ENCODE measurements around the gene DNA2.

DNA sequence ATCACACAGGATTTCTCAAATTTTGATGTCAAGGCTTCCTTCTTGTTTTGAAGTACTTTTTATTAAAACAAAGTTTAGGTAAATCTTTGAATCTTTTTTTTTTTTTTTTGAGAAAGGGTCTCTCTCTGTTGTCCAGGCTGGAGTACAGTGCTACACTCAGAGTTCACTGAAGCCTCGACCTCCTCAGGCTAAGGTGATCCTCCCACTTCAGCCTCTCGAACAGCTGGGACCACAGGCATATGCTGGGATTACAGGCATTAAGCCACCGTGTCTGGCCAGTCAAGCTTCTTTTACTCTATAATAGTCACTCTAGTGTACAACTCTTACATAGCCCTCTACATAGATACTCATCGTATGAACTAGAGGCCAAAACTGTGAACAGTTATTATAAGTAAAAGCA lies 68.1 kb downstream of the DNA2 start:
- TF ChIP-seq EZH2phosphoT487 (IDR thresholded peaks at IDR 0.05; ENCODE audit: borderline replicate concordance) (no peak), ZFX (IDR thresholded peaks at IDR 0.05) (no peak), SIN3A (IDR thresholded peaks at IDR 0.05; ENCODE audit: low read depth) (no peak), POLR2A (IDR thresholded peaks at IDR 0.05; ENCODE audit: borderline replicate concordance, extremely low read depth, insufficient read depth, insufficient read length) (no peak), TCF7L2 (IDR thresholded peaks at IDR 0.05; ENCODE audit: borderline replicate concordance, extremely low read depth, insufficient read depth, insufficient read length) (no peak), EZH2 (IDR thresholded peaks at IDR 0.05) (no peak), RAD21 (IDR thresholded peaks at IDR 0.05; ENCODE audit: low read depth) (no peak), POLR2AphosphoS5 (IDR thresholded peaks at IDR 0.05; ENCODE audit: low read depth, low read length) (no peak), ELF1 (IDR thresholded peaks at IDR 0.05; ENCODE audit: borderline replicate concordance, low read depth) (no peak), CEBPB (IDR thresholded peaks at IDR 0.05; ENCODE audit: low read depth) (no peak)
- TF ChIP-seq, protein P1, sequence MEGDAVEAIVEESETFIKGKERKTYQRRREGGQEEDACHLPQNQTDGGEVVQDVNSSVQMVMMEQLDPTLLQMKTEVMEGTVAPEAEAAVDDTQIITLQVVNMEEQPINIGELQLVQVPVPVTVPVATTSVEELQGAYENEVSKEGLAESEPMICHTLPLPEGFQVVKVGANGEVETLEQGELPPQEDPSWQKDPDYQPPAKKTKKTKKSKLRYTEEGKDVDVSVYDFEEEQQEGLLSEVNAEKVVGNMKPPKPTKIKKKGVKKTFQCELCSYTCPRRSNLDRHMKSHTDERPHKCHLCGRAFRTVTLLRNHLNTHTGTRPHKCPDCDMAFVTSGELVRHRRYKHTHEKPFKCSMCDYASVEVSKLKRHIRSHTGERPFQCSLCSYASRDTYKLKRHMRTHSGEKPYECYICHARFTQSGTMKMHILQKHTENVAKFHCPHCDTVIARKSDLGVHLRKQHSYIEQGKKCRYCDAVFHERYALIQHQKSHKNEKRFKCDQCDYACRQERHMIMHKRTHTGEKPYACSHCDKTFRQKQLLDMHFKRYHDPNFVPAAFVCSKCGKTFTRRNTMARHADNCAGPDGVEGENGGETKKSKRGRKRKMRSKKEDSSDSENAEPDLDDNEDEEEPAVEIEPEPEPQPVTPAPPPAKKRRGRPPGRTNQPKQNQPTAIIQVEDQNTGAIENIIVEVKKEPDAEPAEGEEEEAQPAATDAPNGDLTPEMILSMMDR (IDR thresholded peaks at IDR 0.05 in 2 of 3, conservative IDR thresholded peaks at IDR 0.05 in 1 of 3; ENCODE audit: borderline replicate concordance in 1 of 3, insufficient read depth in 1 of 3, low read depth in 2 of 3, low read length in 2 of 3) = no peak
- TF ChIP-seq, protein P2, sequence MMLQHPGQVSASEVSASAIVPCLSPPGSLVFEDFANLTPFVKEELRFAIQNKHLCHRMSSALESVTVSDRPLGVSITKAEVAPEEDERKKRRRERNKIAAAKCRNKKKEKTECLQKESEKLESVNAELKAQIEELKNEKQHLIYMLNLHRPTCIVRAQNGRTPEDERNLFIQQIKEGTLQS (IDR thresholded peaks at IDR 0.05) = no peak
- TF ChIP-seq, protein P3, sequence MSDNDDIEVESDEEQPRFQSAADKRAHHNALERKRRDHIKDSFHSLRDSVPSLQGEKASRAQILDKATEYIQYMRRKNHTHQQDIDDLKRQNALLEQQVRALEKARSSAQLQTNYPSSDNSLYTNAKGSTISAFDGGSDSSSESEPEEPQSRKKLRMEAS (IDR thresholded peaks at IDR 0.05) = no peak
- TF ChIP-seq, protein P4, sequence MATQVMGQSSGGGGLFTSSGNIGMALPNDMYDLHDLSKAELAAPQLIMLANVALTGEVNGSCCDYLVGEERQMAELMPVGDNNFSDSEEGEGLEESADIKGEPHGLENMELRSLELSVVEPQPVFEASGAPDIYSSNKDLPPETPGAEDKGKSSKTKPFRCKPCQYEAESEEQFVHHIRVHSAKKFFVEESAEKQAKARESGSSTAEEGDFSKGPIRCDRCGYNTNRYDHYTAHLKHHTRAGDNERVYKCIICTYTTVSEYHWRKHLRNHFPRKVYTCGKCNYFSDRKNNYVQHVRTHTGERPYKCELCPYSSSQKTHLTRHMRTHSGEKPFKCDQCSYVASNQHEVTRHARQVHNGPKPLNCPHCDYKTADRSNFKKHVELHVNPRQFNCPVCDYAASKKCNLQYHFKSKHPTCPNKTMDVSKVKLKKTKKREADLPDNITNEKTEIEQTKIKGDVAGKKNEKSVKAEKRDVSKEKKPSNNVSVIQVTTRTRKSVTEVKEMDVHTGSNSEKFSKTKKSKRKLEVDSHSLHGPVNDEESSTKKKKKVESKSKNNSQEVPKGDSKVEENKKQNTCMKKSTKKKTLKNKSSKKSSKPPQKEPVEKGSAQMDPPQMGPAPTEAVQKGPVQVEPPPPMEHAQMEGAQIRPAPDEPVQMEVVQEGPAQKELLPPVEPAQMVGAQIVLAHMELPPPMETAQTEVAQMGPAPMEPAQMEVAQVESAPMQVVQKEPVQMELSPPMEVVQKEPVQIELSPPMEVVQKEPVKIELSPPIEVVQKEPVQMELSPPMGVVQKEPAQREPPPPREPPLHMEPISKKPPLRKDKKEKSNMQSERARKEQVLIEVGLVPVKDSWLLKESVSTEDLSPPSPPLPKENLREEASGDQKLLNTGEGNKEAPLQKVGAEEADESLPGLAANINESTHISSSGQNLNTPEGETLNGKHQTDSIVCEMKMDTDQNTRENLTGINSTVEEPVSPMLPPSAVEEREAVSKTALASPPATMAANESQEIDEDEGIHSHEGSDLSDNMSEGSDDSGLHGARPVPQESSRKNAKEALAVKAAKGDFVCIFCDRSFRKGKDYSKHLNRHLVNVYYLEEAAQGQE (IDR thresholded peaks at IDR 0.05; ENCODE audit: low read depth) = no peak

Data from HCT116 (cell line).